Activated T-helper 2 cell treated with anti-CD3 and anti-CD28 coated beads, Interferon-gamma antibody, Interleukin-2, Interleukin-4, amounts not matched to agents 10 μg/mL and 5 μg/mL and 100 μg/mL, durations not matched to agents 14 hours and 24 hours and 36 hours (primary cell): ENCODE results near the gene SENP6. TPM values are rescaled to one million over a fixed set of nuclear protein-coding genes. Genes with fewer than 3 reads are reported as not detected.
"Not testable (repeated sequence)": the region's sequence is repeated elsewhere in the genome, so short reads cannot be mapped to it uniquely, and the experiment has no call there.

Source experiments
- DNase-seq: peaks from one replicate; pipeline ENCODE4 v3.0.0; 2021; ENCODE audit warnings: low spot score
- H3K27ac Mint-ChIP-seq: one replicate; pipeline ENCODE4 v1.8.0; 2021; ENCODE audit warnings: mixed read lengths
- H3K27me3 Mint-ChIP-seq: one replicate; pipeline ENCODE4 v1.8.0; 2021; ENCODE audit warnings: low read depth, mixed read lengths
- H3K36me3 Mint-ChIP-seq: one replicate; pipeline ENCODE4 v1.8.0; 2021; ENCODE audit warnings: low read depth, mixed read lengths
- H3K4me1 Mint-ChIP-seq: one replicate; pipeline ENCODE4 v1.8.0; 2021; ENCODE audit warnings: low read depth, mixed read lengths
- H3K4me3 Mint-ChIP-seq: one replicate; pipeline ENCODE4 v1.8.0; 2021; ENCODE audit warnings: low read depth, mild to moderate bottlenecking, moderate library complexity, mixed read lengths
- H3K9me3 Mint-ChIP-seq: one replicate; pipeline ENCODE4 v1.8.0; 2021; ENCODE audit warnings: mixed read lengths
- intact Hi-C: fragments of 100-400 bp; cut with micrococcal nuclease; formaldehyde crosslinking; loops from one replicate; pipeline ENCODE4 v1.15.1; 2023
- total RNA-seq: library from RNA; stranded (reverse); gene quantifications from 2 replicates; pipeline ENCODE4 v1.2.3, GENCODE V29; 2022

The SENP6 gene
- total RNA-seq, 1 donor from 2014 or later, result 73.8 TPM

- H3K27me3 Mint-ChIP-seq, H3K4me3 Mint-ChIP-seq, intact Hi-C loops, H3K4me1 Mint-ChIP-seq, DNase-seq, H3K27ac Mint-ChIP-seq, H3K36me3 Mint-ChIP-seq: not testable (repeated sequence)
- peaks cover 19% of the 10 kb centered on the region for H3K9me3 Mint-ChIP-seq
Observed at GRCh38 chr6:75584552-75584951, 17.1 kb upstream of the SENP6 start.

DNA sequence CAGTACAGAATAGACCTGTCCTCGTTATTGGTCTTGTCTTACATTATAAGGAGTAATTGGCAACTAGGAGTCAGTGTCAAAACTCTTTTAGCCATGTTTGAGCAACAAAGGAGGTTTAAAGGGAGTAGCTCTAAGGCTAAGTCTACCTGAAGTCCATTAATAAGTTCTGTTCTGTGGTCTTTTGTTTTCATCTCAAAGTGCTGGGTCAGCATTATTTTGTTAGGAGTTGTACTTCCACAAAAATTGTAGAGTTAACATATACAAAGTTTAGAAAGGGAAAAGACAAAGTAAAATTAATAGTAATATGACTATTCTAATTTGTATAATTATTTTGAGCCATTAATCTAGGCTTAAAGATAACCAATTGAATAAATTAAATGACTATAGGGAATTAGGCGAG lies 12.7 kb upstream of the SENP6 start:
- intact Hi-C loops, result no loop called here
- no peak for DNase-seq
- Mint-ChIP-seq H3K4me1 (no peaks in the 10 kb centered on the region), H3K27ac (no peak overlapping the region), H3K9me3 (peaks cover 11% of the 10 kb centered on the region), H3K36me3 (no peaks in the 10 kb centered on the region), H3K27me3 (no peaks in the 10 kb centered on the region), H3K4me3 (no peak overlapping the region)

GRCh38 chr6:75590370-75590769 lies 11.3 kb upstream of the SENP6 start:
- intact Hi-C loops, result no loop called here

DNA sequence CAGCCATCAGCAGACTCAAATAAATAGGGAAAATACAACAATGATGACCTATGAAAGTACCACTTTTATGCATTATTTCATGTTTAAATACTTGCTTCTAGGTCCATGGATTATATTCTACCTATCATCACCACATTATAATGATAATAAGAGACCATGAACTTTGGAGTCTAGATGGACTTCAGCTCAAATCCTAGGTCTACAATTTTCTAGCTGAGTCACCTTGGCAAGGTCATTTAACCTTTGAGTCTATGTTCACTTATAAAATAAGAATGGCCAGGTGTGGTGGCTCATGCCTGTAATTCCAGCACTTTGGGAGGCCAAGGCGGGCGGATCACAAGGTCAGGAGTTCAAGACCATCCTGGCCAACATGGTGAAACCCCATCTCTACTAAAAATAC lies 5.3 kb upstream of the SENP6 start:
- DNase-seq, intact Hi-C loops, H3K27ac Mint-ChIP-seq, H3K36me3 Mint-ChIP-seq, H3K27me3 Mint-ChIP-seq, H3K9me3 Mint-ChIP-seq, H3K4me3 Mint-ChIP-seq: not testable (repeated sequence)
- H3K4me1 Mint-ChIP-seq, result peaks cover 16% of the 10 kb centered on the region

More at GRCh38 chr6:75590370-75590769, 11.3 kb upstream of the SENP6 start:
- Mint-ChIP-seq H3K9me3 (no peaks in the 10 kb centered on the region), H3K4me3 (no peak overlapping the region), H3K4me1 (no peaks in the 10 kb centered on the region), H3K27ac (no peak overlapping the region), H3K36me3 (no peaks in the 10 kb centered on the region), H3K27me3 (no peaks in the 10 kb centered on the region)
- DNase-seq, result no peak

- intact Hi-C loops, result loop anchor here (5.0 kb wide), 1 partner anchor 37 kb away; no protein-coding TSS in a partner anchor
- H3K27ac Mint-ChIP-seq, result peak overlapping the region; percentile 95
- H3K27me3 Mint-ChIP-seq, result no peaks in the 10 kb centered on the region
- peaks cover 34% of the 10 kb centered on the region for H3K4me1 Mint-ChIP-seq
- no peaks in the 10 kb centered on the region for H3K9me3 Mint-ChIP-seq
- peaks cover 20% of the 10 kb centered on the region for H3K36me3 Mint-ChIP-seq
- DNase-seq, result no peak
- peak overlapping the region; percentile 76 for H3K4me3 Mint-ChIP-seq
Observed at GRCh38 chr6:75600768-75601167, 912 bp upstream of the SENP6 start.

- peak; percentile 56 for DNase-seq
- no peaks in the 10 kb centered on the region for H3K9me3 Mint-ChIP-seq
- intact Hi-C loops, result loop anchor here (1.0 to 5.0 kb wide), 4 partner anchors 10 to 359 kb away; partner anchors contain the start of genes COX7A2 and TMEM30A
- peak overlapping the region; percentile 99 for H3K27ac Mint-ChIP-seq
- peaks cover 27% of the 10 kb centered on the region for H3K36me3 Mint-ChIP-seq
- no peaks in the 10 kb centered on the region for H3K27me3 Mint-ChIP-seq
- peaks cover 42% of the 10 kb centered on the region for H3K4me1 Mint-ChIP-seq
- peak overlapping the region; percentile 99 for H3K4me3 Mint-ChIP-seq
Observed at GRCh38 chr6:75602246-75603105, 796 bp downstream of the SENP6 start.

GRCh38 chr6:75603106-75603420 lies 1.4 kb downstream of the SENP6 start:
- Mint-ChIP-seq H3K27me3 (no peaks in the 10 kb centered on the region), H3K36me3 (peaks cover 28% of the 10 kb centered on the region), H3K9me3 (no peaks in the 10 kb centered on the region), H3K27ac (peak overlapping the region; percentile 50), H3K4me3 (peak overlapping the region; percentile 99), H3K4me1 (peaks cover 46% of the 10 kb centered on the region)
- intact Hi-C loops, result loop anchor here (1.0 to 5.0 kb wide), 3 partner anchors 9 to 318 kb away; partner anchors contain the start of gene TMEM30A
- DNase-seq, result no peak

DNA sequence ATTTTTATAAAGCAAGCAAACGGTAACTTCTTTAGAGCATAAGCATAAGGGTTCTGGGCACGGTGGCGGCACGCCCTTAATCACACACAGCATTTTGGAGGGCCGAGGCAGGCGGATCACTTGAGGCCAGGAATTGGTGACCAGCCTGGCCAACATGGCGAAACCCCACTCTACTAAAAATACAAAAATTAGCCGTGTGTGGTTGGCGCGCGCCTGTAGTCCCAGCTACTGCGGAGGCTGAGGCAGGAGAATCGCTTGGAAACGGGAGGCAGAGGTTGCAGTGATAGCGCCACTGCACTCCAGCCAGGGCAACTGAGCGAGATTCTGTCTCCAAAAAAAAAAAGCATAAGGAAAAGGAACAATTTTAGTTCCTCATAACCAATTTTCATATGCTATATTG lies 2.6 kb downstream of the SENP6 start:
- H3K9me3 Mint-ChIP-seq, result no peaks in the 10 kb centered on the region
- H3K27ac Mint-ChIP-seq, result no peak overlapping the region
- peaks cover 28% of the 10 kb centered on the region for H3K36me3 Mint-ChIP-seq
- H3K4me3 Mint-ChIP-seq, result peak overlapping the region; percentile 99
- H3K27me3 Mint-ChIP-seq, result no peaks in the 10 kb centered on the region
- intact Hi-C loops, result loop anchor here (5.0 kb wide), 1 partner anchor 33 kb away; no protein-coding TSS in a partner anchor
- no peak for DNase-seq
- peaks cover 47% of the 10 kb centered on the region for H3K4me1 Mint-ChIP-seq

- Mint-ChIP-seq H3K36me3 (peaks cover 30% of the 10 kb centered on the region), H3K9me3 (no peaks in the 10 kb centered on the region), H3K27me3 (no peaks in the 10 kb centered on the region), H3K4me1 (peaks cover 55% of the 10 kb centered on the region), H3K27ac (no peak overlapping the region), H3K4me3 (no peak overlapping the region)
- no peak for DNase-seq
- intact Hi-C loops, result no loop called here
Observed at GRCh38 chr6:75605635-75606034, 4.0 kb downstream of the SENP6 start.

DNA sequence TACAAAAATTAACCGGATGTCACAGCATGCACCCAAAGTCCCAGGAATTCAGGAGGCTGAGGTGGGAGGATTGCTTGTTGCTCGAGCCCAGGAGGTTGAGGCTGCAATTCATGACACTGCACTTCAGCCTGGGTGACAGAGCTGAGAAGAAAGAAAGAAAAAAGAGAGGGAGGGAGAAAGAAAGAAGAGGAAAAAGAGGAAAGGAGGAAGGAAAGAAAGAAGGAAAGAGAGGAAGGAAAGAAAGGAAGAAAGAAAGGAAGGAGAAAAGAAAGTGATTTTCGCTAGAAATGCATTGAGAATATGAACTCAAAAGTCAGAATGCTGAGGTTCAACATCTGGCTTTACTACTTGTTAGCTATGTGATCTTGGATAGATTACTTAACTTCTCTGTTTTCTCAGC lies 6.6 kb downstream of the SENP6 start:
- Mint-ChIP-seq H3K36me3 (peaks cover 30% of the 10 kb centered on the region), H3K9me3 (no peaks in the 10 kb centered on the region), H3K4me1 (peaks cover 75% of the 10 kb centered on the region), H3K27ac (no peak overlapping the region), H3K4me3 (no peak overlapping the region), H3K27me3 (no peaks in the 10 kb centered on the region)
- intact Hi-C loops, result no loop called here
- no peak for DNase-seq

DNA sequence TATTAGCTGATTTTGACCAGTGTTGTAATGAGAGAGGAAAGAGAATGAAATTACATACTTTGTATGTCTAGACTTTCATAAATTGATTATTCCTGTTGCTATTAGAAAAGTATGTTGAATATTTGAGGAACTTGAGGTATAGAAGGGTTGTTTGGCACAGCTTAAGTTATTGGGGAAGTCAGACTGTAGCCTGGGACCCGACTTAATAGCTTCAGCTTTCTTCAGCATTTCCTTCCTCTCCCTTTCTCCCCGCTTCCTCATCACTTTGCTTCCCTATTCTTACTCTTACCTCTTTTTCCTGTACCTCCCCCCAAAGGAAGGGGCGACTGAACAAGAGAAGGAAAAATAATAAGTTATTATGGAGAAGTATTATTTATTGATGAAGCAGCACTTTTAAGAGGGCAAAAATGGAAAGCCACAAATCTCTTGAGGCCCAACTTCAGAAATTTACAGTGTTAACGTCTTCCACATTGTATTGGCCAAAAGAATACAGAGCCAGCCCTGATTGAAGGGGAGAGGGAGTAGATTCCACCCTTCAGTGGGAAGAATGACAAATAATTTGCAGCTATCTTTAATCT lies 7.4 kb downstream of the SENP6 start:
- H3K4me1 Mint-ChIP-seq, result peaks cover 74% of the 10 kb centered on the region
- H3K27me3 Mint-ChIP-seq, result no peaks in the 10 kb centered on the region
- H3K27ac Mint-ChIP-seq, result no peak overlapping the region
- H3K4me3 Mint-ChIP-seq, result no peak overlapping the region
- no peaks in the 10 kb centered on the region for H3K9me3 Mint-ChIP-seq
- intact Hi-C loops, result no loop called here
- H3K36me3 Mint-ChIP-seq, result peaks cover 32% of the 10 kb centered on the region
- DNase-seq, result no peak

DNA sequence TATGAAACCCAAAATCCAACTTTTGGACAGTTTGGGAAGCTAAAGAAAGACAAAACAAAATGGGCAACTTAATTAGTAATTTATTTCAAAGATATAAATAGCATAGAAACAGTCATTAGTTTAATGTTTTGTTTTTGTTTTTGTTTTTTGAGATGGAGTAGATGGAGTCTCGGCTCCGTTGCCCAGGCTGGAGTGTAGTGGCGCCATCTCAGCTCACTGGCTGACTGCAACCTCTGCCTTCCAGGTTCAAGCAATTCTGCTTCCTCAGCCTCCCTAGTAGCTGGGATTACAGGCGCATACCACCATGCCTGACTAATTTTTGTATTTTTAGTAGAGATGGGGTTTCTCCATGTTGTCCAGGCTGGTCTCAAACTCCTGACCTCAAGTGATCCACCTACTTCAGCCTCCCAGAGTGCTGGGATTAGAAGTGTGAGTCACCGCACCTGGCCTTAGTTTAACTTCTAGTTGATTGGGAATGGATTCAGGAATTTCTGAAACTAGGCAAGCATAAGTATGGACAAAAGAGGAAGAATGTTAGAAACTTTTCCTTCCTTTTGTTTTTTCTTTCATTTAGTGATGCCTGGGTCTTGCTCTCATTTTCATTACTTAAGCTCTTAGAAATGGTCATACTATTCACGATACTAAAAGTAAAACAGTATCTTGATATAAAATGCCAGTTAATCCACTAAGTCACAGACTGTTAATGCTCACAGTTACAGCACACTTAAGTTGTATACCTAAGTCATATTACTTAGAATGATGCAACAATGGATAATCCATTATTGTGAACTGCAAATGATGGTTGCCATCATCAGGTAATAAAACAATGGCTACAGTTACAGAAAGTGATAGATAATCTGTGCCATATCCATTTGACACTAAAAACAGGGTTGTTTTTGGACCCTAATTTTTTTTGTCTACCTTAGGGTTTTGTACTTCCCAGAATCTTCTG lies 8.2 kb downstream of the SENP6 start:
- no peaks in the 10 kb centered on the region for H3K27me3 Mint-ChIP-seq
- peaks cover 30% of the 10 kb centered on the region for H3K36me3 Mint-ChIP-seq
- intact Hi-C loops, result loop anchor here (5.0 kb wide), 1 partner anchor 222 kb away; no protein-coding TSS in a partner anchor
- H3K9me3 Mint-ChIP-seq, result no peaks in the 10 kb centered on the region
- no peak overlapping the region for H3K4me3 Mint-ChIP-seq
- H3K4me1 Mint-ChIP-seq, result peaks cover 73% of the 10 kb centered on the region
- H3K27ac Mint-ChIP-seq, result no peak overlapping the region
- no peak for DNase-seq
